Lung (tissue), 12 donors: ENCODE data around the gene SLC38A5. TPM values are rescaled to one million over a fixed set of nuclear protein-coding genes. Genes with fewer than 3 reads are reported as not detected.

Experiments used
- ATAC-seq: fragments of 200-7000 bp; cut with Tn5 transposase; one replicate; pipeline ENCODE4 v1.9.1; 2020; ENCODE audit warnings: moderate number of reproducible peaks; ENCODE audit not compliant: insufficient read depth, low FRiP score
- DNase-seq, 3 donors: peaks; one replicate each; pipeline ENCODE4 v3.0.0-alpha.2; 2013 to 2017
- H3K27ac ChIP-seq, 2 donors: one replicate each; pipeline ENCODE4 v1.5.1; 2013; ENCODE audit warnings: mild to moderate bottlenecking in 2 of 2, moderate library complexity in 2 of 2, control low read depth in 1 of 2, inconsistent platforms in 1 of 2, low read depth in 1 of 2, low read length in 1 of 2
- H3K27me3 ChIP-seq, 3 donors: one replicate each; pipeline ENCODE4 v1.5.1; 2013; ENCODE audit warnings: low read length in 2 of 3; ENCODE audit not compliant: control insufficient read depth in 3 of 3, insufficient read depth in 3 of 3
- H3K36me3 ChIP-seq, 4 donors: one replicate each; pipeline ENCODE4 v1.5.1; 2013; ENCODE audit warnings: low read length in 4 of 4, mild to moderate bottlenecking in 1 of 4, moderate library complexity in 1 of 4; ENCODE audit not compliant: control insufficient read depth in 4 of 4, insufficient read depth in 4 of 4
- H3K4me1 ChIP-seq, 5 donors: one replicate each; pipeline ENCODE4 v1.5.1; 2013; ENCODE audit warnings: low read length in 5 of 5, mild to moderate bottlenecking in 2 of 5, moderate library complexity in 1 of 5; ENCODE audit not compliant: control insufficient read depth in 5 of 5, insufficient read depth in 5 of 5
- H3K4me3 ChIP-seq: one replicate; pipeline ENCODE4 v1.5.1; 2013; ENCODE audit warnings: mild to moderate bottlenecking, control low read depth, moderate library complexity
- H3K9ac ChIP-seq, 2 donors: one replicate each; pipeline ENCODE4 v1.5.1; 2013; ENCODE audit warnings: low read length in 2 of 2, control low read depth in 1 of 2; ENCODE audit not compliant: insufficient read depth in 1 of 2
- H3K9me3 ChIP-seq, 4 donors: one replicate each; pipeline ENCODE4 v1.5.1; 2013; ENCODE audit warnings: low read length in 3 of 4, mild to moderate bottlenecking in 1 of 4, moderate library complexity in 1 of 4; ENCODE audit not compliant: control insufficient read depth in 4 of 4, insufficient read depth in 3 of 4
- WGBS, 2 donors: extraction: QIAGEN DNeasy Blood & Tissue Kit; methylation state at CpG; one replicate each; pipeline ENCODE4 v1.1.7; 2013; 5-methylcytosine and 5-hydroxymethylcytosine counted together
- polyA plus RNA-seq, 2 donors: library from polyadenylated mRNA; stranded (reverse); fragments of 200-250 nt; gene quantifications; one replicate each; pipeline ENCODE4 v1.2.1, GENCODE V29; 2013
- total RNA-seq, 2 donors: library from RNA; depleted of rRNA in 1 of 2; stranded (reverse); fragments of >200 nt in 1 of 2; gene quantifications; one replicate each; pipeline ENCODE4 v1.2.1, GENCODE V29; 2014 to 2021
- TF ChIP-seq, protein P1 (sequence below): IDR thresholded peaks from 2 replicates; pipeline ENCODE4 v1.5.1; 2012; ENCODE audit warnings: mild to moderate bottlenecking; ENCODE audit errors: control extremely low read depth, extremely low read depth
- donor health status: control.
- donor health status: control.
- donor health status: Bipolar disorder and iron deficiency.
- donor health status: healthy.
- donor health status: DM: yes; HTN: yes; CAD: no.

SLC38A5 gene
- total and polyA plus RNA-seq, 4 donors = 15.2 to 80.9 (median 48.0) TPM

DNA sequence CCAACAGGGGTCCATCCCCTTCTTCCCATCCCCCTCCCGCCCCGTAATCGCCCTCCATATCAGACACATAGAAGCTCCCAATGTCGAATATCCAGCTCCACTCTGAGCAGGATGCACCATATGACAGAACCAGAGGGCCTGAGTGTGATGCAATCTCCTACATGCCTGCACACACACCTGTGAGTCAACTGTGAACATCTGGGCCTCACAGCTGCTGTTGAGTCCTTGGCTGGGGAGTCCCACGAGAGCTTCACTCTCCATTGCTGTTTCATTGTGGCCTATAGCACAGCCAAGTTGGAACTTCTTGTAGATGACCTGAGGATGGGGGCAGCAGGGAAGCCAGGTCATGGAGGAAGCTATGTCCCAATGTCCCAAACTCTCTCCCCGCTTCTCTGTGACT lies 8.2 kb downstream of the SLC38A5 start:
- WGBS, 2 donors = 75 to 100% methylated on average over 3 to 6 of the region's 6 CpGs
- ATAC-seq (no peak), DNase-seq (no peak)
- Histone ChIP-seq H3K27ac (no peak overlapping the region), H3K9ac (no peak overlapping the region), H3K27me3 (no peaks in the 10 kb centered on the region), H3K9me3 (peaks cover 0 to 7% (median 1%) of the 10 kb centered on the region in 4 donors), H3K4me1 (peaks cover 0 to 6% (median 0%) of the 10 kb centered on the region in 5 donors), H3K36me3 (peaks cover 0 to 17% (median 9%) of the 10 kb centered on the region in 4 donors), H3K4me3 (no peak overlapping the region)
- TF ChIP-seq, protein P1, sequence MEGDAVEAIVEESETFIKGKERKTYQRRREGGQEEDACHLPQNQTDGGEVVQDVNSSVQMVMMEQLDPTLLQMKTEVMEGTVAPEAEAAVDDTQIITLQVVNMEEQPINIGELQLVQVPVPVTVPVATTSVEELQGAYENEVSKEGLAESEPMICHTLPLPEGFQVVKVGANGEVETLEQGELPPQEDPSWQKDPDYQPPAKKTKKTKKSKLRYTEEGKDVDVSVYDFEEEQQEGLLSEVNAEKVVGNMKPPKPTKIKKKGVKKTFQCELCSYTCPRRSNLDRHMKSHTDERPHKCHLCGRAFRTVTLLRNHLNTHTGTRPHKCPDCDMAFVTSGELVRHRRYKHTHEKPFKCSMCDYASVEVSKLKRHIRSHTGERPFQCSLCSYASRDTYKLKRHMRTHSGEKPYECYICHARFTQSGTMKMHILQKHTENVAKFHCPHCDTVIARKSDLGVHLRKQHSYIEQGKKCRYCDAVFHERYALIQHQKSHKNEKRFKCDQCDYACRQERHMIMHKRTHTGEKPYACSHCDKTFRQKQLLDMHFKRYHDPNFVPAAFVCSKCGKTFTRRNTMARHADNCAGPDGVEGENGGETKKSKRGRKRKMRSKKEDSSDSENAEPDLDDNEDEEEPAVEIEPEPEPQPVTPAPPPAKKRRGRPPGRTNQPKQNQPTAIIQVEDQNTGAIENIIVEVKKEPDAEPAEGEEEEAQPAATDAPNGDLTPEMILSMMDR = no peak

DNA sequence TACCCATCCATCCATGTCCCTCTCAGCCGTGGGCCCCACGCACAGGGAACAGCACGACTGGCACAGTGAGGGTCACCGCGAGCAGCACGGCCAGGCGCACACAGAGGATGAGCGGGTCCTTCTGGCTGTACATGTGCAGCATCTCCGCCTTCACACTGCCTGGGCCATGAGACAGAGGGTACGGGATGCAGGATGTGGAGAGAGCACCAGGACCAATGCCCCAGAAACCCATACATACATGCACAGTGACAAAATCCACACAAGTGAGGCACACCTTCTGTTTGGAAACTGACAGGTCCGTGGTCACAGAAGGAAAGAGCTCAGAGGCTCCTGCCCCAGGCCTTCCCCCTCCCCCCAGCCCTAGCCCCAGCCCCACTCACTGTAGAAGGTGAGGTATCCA lies 9.5 kb downstream of the SLC38A5 start:
- WGBS, 2 donors = 88 to 98% methylated on average over 11 of the region's 11 CpGs

DNA sequence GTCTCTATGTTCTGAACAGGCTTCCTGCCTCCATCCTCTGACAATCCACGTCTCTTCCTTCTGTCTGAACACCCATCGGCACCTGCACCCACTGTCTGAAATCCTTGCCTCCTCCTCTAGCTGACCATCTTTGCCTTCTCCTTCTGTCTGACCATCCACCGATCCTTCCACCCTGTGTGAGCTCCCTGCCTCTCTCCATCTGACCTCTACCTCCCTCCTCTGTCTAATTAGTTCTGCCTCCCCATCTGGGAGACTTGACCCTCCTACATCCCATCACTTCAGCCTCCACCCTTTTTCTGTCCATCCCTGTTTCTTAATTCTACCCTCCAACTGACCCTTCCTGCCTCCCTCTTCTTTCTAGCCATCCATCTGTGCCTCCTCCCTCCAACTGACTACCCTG lies 10.0 kb downstream of the SLC38A5 start:
- H3K9me3 ChIP-seq = peaks cover 0 to 7% (median 1%) of the 10 kb centered on the region in 4 donors
- H3K4me1 ChIP-seq = peaks cover 0 to 2% (median 0%) of the 10 kb centered on the region in 5 donors
- no peak overlapping the region for H3K27ac ChIP-seq
- no peak for DNase-seq
- peaks cover 0 to 17% (median 9%) of the 10 kb centered on the region in 4 donors for H3K36me3 ChIP-seq
- TF ChIP-seq, protein P1 = no peak
- no peak for ATAC-seq
- H3K4me3 ChIP-seq = no peak overlapping the region
- H3K9ac ChIP-seq = no peak overlapping the region
- H3K27me3 ChIP-seq = no peaks in the 10 kb centered on the region
- 85 to 91% methylated on average over 3 of the region's 3 CpGs for WGBS, 2 donors

More for the DNA sequence above, 9.5 kb downstream of the SLC38A5 start:
- no peak overlapping the region for H3K27ac ChIP-seq
- DNase-seq (no peak), ATAC-seq (no peak)
- peaks cover 0 to 2% (median 0%) of the 10 kb centered on the region in 5 donors for H3K4me1 ChIP-seq
- no peak overlapping the region for H3K9ac ChIP-seq
- H3K36me3 ChIP-seq = peaks cover 0 to 17% (median 9%) of the 10 kb centered on the region in 4 donors
- peaks cover 0 to 5% (median 1%) of the 10 kb centered on the region in 4 donors for H3K9me3 ChIP-seq
- TF ChIP-seq, protein P1 = no peak
- no peak overlapping the region for H3K4me3 ChIP-seq
- H3K27me3 ChIP-seq = no peaks in the 10 kb centered on the region

GRCh38 chrX:48459483-48459882 lies 10.6 kb downstream of the SLC38A5 start:
- ATAC-seq = no peak

More at GRCh38 chrX:48459483-48459882, 10.6 kb downstream of the SLC38A5 start:
- TF ChIP-seq, protein P1 = no peak
- WGBS, 2 donors = 86 to 98% methylated on average over 4 to 6 of the region's 6 CpGs
- Histone ChIP-seq H3K4me3 (no peak overlapping the region), H3K9me3 (peaks cover 0 to 6% (median 1%) of the 10 kb centered on the region in 4 donors), H3K9ac (no peak overlapping the region), H3K4me1 (no peaks in the 10 kb centered on the region), H3K27ac (no peak overlapping the region), H3K27me3 (no peaks in the 10 kb centered on the region), H3K36me3 (peaks cover 0 to 17% (median 9%) of the 10 kb centered on the region in 4 donors)
- DNase-seq = no peak
